Activated CD4-positive, alpha-beta T cell treated with anti-CD3 and anti-CD28 coated beads, Interleukin-2, amount 50 U/mL, for 1 hour (primary cell): ENCODE results near the gene SLC16A11.

Source experiments
- DNase-seq: peaks from one replicate; pipeline ENCODE4 v3.0.0-alpha.2; 2020

SLC16A11 gene

DNA sequence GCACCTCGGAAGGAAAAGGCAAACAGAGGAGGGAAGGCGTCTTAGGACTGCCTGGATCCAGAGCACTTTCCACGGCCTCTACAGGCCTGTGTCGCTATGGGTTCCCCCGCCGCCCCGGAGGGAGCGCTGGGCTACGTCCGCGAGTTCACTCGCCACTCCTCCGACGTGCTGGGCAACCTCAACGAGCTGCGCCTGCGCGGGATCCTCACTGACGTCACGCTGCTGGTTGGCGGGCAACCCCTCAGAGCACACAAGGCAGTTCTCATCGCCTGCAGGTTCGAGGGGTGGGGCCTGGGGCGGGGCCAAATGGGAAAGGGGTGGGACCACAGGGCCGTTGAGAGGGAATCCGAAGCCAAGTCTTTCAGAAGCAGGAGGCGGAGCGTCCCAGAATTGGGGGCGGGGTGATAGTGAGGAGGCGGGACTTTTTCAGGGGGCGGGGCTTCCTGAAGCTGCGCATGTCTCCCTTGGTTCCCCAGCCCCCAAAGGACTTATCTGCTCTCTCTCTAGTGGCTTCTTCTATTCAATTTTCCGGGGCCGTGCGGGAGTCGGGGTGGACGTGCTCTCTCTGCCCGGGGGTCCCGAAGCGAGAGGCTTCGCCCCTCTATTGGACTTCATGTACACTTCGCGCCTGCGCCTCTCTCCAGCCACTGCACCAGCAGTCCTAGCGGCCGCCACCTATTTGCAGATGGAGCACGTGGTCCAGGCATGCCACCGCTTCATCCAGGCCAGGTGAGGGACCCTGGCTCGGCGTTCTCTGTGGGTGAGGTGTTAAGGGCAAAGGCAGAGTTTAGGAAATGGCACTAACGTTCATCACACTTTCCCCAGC lies 20.1 kb downstream of the SLC16A11 start:
- DNase-seq = peak; percentile 95

DNA sequence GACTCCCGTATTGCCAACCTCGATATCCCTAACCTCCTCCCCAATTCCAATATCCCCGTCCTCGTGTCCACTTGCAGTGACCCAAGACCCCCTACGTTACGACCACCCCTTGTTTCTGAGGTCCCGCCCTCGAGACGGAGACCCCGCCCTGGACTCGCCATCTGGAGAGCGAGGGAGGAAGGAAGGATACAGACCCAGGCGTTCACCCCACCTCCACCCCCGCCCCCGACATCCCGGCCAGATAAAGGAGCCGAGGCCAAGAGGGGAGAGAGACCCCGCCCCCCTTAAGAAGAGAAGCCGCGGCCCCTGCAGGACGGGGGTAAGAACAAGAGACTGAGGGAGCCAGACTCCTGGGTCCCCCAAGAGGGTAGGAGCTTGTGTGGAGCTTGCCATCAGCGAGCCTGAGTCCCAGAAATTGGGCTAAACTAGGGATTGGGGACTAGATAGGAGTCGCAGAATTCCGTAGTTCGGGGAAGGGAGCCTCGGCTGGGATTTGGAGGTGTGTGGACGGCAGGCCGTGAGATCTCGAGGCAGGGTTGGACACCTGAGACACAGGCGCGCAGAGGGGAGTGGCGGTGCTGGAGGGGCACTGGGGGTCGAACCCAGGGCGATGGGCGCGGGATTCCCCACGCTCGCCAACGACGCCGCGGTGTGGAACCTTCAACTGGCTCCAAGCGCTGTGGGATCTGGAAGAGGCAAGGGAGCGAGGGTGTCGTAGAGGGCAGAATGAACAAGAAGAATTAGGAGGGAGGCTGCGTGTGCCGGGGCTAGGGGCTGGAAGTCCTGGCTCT lies 20.9 kb downstream of the SLC16A11 start, which contains the start of gene BCL6B:
BCL6B (plus strand) TSS at position 270 of the 791 bp plus-strand sequence. CDS start 622 bp downstream, outside the sequence.
- no peak for DNase-seq

DNA sequence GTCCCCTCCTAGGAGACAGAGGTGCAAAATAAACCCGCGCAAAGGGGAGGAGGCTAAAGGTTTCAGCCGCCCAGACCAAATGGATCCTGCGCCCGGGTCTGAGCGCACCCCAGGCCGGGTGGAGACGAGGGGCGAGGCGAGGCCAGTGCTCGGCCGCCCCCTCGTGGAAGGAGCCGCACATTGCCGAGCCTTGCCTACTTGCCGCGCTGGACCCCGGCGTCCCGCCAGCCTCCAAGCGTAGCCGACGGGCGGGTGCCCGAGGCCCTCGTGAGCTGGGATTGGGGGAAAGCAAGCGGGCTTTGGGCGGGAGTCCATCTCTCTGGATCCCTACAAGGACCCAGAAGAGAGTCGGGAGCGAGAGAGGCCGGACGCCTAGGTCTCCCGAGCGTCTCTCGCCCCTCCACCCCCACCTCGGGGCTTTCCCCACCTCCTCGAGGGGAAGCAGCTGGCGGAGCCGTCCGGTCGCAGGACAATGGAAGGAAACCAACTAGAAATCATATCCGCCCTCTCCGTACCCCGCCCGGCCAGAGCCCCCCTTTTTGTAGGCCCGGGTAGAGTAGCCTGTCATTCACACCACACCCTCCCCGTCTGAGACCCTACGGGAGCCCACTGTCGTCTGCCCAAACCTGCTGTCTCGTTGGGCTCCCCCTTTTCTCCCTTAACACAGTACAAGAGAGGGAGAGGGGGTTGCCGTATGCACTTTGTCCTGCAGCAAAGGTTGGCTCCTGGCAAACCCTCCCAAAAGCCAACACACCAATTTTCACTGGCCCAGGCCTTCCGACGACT lies 21.7 kb downstream of the SLC16A11 start:
- peak; percentile 75 for DNase-seq

DNA sequence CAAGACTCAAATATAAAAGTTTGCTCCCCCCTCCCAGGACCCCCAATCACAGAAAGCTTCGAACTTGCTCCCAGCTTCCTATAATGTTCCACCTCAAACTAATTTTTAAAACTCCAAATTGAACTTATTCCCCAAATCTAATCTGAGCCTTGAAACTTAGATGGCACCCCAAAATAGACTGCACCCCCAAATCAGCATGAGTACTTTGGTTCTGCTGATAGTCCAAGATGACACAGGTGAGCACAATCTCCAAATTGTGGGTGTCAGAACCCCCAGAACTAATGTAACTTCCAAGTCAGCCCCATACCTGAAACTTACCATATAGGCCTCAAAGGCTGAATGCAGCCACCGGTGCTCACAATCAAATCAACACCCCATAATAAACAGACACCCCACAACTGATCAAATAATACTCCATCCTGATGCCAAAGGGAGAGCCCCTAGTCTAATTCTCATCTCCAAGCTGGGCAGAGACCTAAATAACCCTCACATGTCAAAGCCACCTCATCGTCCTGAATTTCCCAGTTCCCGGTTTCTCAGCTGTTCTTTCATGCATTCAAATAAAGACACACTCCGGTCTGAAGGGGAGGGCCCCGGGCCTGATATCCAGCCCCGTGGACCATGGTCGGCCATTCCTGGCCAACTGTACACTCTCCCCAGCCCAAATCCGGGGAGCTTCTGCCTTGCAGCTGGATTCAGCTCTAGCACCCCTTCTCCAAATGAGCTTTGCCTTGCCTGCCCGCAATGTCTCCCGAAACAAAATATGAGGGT lies 22.8 kb downstream of the SLC16A11 start:
- no peak for DNase-seq

DNA sequence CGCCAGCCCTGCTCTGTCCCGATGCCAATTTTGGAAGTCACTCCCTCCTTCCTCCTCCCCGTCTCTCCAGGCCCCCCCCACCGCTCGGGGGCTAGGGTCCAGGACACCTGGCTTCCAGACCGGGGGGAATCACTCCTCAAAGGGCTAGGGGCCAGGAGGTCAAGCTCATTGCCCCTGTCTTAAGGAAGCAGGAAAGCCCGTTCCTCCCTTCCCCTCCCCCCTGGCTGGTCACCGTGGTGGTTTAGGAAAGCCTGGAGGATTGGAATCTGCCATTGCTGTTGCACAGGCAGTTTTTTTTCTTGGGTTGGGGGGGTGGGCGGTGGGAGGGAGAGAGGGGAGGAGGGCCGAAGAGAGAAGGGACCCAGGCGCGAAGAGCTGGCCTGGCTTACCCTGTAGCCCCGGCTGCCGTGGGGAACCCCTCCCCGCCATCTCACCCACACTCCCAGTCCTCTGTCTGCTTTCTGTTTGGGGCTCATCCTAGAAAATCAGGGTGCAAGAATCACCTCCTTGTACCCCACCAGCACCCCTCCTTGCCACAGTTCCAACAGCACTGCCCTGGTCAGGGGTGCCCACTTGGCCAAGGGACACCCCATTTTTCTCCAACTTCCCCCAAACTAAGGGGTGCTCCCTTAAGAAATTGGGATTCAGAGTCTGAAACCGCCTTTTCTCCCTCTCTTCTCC lies 23.9 kb downstream of the SLC16A11 start:
- no peak for DNase-seq

DNA sequence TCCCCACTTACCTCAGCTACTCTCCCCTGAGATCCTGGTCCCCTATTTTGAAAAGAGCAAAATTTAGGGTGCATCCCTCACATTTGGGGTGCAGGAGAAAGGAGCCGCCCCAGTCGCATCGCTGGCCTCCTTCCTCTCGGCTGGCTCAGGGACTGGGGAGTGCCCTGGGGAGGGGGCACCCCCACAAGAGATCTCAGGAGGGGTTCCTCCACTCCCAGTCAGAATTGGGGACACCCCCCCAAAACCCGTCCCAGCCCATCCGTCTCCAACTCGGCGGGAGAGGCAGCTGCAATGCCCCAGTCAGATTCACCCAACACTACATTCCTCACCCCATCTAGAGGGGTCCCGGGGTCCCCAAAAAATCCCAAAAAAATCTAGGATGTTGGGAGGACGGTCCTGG lies 24.5 kb downstream of the SLC16A11 start:
- DNase-seq = no peak

DNA sequence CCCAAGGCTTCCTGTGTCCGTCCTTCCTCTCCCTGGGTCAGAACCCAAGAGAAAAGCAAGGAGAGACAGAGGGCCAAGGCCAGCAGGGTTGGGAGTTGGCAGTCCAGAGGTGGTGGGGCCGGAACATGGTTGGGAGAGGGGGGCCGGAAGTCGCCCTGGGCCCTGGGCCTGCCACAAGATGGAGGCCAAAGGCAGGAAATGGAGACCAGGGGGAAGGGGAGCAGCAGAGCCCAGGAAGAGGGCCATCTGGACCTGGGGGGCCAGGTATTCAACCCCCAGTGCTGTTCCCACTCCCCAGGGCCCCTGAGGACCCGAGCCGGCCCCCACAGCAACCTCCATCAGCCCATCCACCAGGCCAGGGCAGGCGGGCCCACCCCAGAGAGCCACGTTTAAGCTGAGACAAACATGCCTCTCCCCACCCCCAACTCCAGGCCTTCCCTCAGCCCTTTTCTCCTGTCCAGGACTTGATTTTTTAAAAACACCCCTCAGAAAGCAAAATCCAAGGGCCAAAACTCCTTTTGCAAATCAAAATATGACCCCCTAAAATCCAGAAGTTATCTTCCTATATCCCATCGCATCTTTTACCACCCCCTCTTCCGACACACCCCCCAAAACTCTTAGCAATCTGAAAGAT lies 25.4 kb downstream of the SLC16A11 start:
- DNase-seq = no peak

DNA sequence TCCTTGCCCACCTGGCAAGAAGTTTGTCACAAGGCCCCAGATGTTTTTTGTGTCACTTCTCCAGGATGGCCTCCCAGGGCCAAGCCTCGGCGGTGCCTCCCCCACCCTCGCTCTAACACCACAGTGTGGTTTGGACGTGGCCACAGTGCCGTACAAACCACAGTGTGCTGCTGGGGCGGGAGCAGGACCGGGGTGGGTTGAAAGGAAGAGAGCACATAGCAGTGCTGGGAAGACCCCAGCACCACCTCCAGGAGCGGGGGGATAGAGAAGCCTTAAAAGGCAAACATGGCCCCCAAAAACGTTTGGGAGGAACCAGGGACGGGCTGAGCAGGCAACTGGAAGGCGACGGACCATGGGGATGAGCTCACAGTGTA lies 26.1 kb downstream of the SLC16A11 start:
- DNase-seq = no peak

DNA sequence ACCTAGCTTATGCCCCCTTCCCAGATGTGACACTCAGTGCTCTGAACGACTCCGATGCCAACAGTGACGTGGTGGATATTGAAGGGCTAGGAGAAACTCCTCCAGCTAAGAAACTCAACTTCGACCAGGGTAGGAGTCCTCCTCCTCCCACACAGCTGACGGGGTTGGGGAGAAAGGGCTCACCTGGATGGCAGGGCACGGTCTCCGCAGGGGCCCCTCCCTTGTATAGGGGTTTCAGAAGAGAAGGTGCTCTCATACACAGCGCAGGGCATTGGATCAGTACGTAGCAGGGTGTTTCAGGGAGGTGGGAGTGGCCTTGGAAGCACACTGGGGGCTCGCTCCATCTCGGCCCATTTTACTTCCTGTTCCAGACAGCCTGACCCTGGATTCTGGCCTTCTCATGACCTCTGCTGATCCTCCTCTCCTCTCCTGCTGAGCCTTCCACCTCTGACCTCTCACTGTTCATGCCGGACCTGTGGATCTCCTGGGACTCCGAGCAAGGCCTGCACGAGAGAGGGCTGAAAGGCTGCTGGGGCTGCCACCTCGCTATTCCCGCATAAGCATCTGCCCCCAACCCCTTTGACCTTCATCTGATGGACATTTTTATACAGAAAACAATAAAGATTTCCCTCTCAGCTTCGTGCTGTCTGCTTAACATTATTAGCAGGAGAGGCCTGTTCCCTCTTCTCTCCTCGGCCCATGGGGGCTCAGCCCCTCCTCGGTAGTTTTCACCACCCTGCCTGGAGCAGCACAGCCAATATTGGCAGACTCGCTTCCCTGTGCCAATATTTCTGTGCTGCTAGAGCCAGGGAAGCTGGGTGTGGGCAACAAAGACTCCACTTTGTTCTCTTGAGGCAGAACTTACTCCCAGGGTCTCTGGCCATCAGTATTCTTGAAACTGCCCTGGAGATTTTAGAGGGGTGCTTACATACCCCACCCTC lies 26.7 kb downstream of the SLC16A11 start:
- no peak for DNase-seq

DNA sequence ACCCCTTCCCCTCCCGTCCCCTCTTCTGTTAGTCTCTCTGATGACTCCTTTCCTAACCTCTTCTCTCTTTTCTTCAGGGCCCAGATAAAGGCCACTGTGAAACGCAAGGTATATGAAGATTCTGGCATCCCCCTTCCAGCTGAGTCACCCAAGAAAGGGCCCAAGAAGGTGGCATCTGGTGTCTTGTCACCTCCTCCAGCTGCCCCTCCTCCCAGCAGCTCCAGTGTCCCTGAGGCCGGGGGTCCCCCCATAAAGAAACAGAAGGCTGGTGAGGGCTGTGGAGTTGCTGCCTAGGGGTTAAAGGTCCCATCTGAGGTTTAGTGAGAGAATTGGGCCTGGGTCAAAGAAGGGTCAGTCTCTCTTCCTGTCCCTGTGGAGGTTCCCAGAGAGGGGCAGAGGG lies 27.5 kb downstream of the SLC16A11 start:
- DNase-seq = no peak

DNA sequence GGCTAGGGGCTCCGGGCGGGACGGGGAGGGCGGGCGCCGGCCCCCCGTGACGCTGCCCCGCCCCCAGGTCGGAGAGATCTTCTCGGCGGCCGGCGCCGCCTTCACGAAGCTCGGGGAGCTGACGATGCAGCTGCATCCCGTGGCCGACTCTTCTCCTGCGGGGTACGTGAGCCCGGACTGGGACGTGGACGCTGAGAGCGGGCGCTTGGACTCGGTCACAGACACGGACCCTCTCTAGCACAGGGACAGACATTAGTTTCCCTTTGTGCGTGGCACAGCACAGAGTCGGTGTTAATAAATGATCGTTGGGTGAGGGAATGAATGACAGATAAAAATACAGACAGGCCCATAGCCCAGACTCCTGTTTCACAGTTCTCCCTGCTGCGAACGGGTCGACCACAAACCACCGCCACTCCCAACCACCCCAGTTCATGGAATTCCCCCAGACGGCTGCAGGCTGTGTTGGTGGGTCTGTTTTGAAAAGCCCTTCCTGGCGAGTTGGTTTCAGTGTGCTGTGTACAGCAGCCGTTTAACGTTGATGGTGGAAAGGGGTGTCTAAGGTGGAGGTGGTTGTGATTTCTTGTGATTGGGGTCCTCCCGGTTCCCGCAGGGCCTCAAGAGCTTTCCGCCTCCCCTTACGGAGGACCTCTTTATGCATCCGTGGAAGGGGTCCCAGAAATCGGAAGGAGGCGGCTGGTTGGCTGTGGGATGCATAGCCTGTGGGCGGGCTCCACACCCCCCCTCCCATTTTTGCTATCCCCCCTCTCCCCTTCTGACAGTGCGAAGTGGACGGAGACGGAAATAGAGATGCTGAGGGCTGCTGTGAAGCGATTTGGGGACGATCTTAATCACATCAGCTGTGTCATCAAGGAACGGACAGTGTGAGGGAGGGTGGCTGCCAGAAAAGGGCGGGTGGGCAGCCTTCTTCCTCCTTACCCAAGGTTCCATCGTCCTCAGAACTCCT lies 28.6 kb downstream of the SLC16A11 start:
- DNase-seq = peak; percentile 79

DNA sequence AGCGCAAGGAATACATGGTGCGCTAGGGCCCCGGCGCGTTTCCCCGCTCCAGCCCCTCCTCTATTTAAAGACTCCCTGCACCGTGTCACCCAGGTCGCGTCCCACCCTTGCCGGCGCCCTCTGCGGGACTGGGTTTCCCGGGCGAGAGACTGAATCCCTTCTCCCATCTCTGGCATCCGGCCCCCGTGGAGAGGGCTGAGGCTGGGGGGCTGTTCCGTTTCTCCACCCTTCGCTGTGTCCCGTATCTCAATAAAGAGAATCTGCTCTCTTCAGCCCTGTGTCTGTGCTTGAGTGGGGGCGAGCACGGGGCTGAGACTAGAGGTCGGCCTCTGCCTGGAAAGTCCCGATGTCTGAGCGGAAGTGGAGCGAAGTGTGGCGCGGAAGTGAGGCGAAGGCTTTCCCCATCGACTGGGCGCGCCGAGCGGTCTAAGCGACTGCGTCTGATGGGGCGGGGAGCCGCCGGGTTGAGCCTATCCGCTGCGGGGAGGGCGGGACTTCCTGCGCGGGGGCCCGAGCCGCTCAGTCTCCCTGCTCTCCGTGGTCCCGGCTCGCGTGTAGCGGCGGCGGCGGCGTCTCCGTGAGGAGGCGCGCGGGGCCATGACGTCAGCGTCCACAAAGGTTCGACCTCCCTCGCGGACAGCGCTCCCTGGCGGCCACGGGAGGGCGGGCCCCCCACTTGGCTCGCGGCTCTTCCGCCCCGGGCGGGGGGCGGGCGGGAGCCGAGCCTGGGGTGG lies 29.5 kb downstream of the SLC16A11 start:
- peak; percentile 97 for DNase-seq

DNA sequence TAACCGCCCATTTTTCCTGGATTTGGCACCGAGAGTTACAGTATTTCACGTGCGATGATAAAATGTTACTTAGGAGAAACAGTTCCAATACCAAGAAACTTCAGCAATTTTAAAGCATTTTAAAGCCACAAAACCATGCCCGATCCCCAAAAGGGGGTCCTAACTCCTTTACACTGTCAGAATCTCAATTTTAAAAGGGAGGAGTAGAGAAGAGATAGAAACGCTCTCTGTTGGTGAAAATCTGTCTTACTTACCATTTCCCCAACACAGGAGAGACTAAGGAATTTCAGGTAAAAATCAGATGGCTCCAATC lies 32.0 kb downstream of the SLC16A11 start:
- no peak for DNase-seq

DNA sequence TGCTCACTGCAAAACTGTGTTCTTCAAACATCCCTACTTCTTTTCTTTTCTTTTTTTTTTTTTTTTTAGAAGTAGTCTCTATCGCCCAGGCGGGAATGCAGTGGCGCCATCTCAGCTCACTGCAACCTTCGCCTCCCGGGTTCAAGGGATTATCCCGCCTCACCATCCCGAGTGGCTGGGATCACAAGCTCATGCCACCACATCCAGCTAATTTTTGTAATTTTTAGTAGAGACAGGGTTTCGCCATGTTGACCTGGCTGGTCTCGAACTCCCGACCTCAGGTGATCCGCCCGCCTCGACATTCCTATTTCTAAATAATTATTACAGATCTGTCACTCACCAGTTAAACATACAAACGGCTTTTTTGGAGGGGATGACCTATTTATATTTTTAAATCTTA lies 32.5 kb downstream of the SLC16A11 start:
- no peak for DNase-seq

DNA sequence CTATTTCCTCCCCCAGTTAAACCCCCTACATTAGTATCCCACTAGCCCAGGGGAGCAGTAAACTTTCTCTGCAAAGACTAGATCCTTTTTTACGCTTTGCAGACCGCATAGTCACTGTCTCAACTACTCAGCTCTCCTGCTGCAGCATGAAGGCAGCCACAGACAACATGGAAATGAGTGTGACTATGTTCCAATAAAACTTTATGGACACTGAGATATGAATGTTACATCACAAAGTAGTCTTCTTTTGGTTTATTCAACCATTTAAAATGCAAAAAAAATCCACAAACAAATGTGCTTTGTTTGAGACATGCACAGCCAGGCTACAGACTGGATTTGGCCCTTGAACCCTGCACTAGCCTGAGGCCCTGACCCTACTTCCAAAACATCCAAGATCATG lies 33.4 kb downstream of the SLC16A11 start:
- DNase-seq = no peak

DNA sequence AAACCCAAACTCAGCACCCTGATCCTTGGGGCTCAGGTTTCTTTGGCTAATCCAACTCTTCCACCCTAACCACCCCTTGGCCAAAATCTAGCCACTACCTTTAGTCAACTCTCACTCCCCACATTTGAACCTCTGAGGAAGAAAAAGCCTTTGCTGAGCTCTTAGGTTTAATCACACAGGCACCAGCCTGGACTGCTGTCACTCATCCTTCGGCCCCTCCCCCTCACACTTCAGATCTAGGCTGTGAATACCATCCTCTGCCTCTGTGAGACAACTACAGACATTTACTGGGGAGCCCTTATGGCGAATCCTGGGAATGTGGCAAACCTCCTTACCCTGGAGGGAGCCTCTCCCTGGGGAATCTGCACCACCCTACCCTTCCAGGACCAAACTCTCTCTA lies 36.7 kb downstream of the SLC16A11 start:
- no peak for DNase-seq

DNA sequence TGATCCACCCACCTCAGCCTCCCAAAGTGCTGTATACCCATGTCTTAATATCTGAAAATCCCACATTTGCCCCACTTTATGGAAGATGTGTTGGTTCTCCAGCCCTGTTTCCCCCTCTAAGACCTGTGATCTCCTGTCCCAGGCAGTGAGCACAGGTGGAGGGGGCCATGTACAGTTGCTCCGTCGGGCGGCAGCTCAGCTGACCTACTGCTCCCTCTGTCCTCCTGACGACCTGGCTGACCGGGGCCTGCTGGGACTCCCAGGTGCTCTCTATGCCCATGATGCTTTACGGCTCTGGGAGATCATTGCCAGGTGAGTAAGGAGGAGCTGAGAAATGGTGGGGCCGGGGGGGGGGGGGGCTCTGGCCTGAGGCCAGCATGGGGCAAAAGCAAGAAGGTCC lies 38.2 kb downstream of the SLC16A11 start:
- DNase-seq = no peak
